OCI-LY3 (cell line): ENCODE results near the gene SND1.

ENCODE experiments used
- EZH2phosphoT487 ChIP-seq: fragments of 200-600 bp; shearing (Covaris generic); IDR thresholded peaks from 2 replicates; pipeline ENCODE4 v1.6.1; 2018; ENCODE audit warnings: antibody characterized with exemption, mixed run types, low read depth
- TF ChIP-seq, protein P1 (sequence below): fragments of 200-600, 300-600 bp; sonication (generic); IDR thresholded peaks from 2 replicates; pipeline ENCODE4 v1.5.1; 2014; ENCODE audit warnings: antibody characterized with exemption, low read length, low read depth

DNA sequence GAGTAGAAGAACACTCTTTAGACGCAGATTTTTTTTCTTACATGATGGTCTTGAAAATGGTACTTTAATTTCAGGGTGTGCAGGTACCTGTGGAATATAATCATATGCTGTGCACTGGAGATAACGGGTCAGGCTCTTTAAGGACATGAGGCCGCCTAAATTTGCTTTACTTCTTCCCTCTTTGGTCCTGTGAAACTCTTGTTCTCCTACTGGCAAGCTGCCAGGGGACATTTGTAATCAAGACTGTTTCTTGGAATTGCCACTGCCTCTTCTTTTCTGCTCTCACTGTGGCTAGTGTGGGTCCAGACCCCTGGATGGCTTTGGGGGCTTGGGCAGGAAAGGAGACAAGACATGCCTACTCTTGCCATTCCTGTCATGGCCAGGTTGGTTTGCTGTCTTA is 146.0 kb downstream of the SND1 start:
- TF ChIP-seq, protein P1, sequence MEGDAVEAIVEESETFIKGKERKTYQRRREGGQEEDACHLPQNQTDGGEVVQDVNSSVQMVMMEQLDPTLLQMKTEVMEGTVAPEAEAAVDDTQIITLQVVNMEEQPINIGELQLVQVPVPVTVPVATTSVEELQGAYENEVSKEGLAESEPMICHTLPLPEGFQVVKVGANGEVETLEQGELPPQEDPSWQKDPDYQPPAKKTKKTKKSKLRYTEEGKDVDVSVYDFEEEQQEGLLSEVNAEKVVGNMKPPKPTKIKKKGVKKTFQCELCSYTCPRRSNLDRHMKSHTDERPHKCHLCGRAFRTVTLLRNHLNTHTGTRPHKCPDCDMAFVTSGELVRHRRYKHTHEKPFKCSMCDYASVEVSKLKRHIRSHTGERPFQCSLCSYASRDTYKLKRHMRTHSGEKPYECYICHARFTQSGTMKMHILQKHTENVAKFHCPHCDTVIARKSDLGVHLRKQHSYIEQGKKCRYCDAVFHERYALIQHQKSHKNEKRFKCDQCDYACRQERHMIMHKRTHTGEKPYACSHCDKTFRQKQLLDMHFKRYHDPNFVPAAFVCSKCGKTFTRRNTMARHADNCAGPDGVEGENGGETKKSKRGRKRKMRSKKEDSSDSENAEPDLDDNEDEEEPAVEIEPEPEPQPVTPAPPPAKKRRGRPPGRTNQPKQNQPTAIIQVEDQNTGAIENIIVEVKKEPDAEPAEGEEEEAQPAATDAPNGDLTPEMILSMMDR = no peak
- TF ChIP-seq EZH2phosphoT487 = no peak
